Adrenal gland (tissue), 5 donors: ENCODE data around the gene SFXN5.

ENCODE experiments used
- POLR2A ChIP-seq, 2 donors: fragments of 450-650 bp; IDR thresholded peaks; one replicate each; pipeline ENCODE4 v1.6.1; 2017; ENCODE audit warnings: antibody characterized with exemption in 2 of 2, mild to moderate bottlenecking in 2 of 2, moderate library complexity in 1 of 2
- TF ChIP-seq, protein P1 (sequence below), 6 experiments: fragments of 450-650 bp in 4 of 6; fragments of 200-600 bp in 2 of 6; sonication (generic) in 1 of 6; IDR thresholded peaks; 1 replicate in 5 of 6; 2 replicates in 1 of 6; pipeline versions ENCODE4 v1.5.1 to v1.8.0; 2016 to 2021; ENCODE audit warnings: antibody characterized with exemption in 6 of 6, mild to moderate bottlenecking in 2 of 6, moderate library complexity in 1 of 6
- donor health status: DM: no; HTN: no; CAD: no.

DNA sequence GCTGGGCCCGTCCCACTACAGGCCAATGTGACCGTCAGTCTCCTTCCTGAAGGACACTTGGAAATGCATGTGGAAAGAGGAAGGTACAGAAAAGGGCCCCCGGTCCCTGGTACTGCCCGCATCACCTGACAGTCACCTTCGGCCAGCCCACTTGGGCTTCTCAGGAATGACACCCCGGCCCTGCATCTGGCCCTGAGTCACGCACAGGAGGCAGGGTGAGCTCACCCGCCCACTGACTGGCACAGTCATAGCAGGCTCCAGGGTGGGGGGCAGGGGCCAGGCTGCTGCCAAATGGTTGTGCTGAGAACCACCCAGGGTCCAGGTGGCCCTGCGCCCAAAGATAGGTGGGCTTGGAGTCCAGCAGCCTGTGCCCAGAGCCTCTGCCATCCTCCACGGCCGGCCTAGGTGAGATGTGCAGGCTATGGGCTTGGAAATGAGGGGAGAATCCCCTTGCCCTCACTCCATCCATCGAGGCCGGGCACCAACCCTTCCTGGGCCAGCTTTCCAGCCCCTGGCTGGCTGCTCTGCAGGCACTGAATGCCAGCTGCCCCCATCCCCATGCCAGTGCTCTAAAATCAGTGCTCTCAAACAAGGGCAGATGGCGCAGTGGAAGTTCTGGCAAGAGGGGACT, 140.1 kb downstream of the SFXN5 start:
- TF ChIP-seq, protein P1, sequence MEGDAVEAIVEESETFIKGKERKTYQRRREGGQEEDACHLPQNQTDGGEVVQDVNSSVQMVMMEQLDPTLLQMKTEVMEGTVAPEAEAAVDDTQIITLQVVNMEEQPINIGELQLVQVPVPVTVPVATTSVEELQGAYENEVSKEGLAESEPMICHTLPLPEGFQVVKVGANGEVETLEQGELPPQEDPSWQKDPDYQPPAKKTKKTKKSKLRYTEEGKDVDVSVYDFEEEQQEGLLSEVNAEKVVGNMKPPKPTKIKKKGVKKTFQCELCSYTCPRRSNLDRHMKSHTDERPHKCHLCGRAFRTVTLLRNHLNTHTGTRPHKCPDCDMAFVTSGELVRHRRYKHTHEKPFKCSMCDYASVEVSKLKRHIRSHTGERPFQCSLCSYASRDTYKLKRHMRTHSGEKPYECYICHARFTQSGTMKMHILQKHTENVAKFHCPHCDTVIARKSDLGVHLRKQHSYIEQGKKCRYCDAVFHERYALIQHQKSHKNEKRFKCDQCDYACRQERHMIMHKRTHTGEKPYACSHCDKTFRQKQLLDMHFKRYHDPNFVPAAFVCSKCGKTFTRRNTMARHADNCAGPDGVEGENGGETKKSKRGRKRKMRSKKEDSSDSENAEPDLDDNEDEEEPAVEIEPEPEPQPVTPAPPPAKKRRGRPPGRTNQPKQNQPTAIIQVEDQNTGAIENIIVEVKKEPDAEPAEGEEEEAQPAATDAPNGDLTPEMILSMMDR (IDR thresholded peaks at IDR 0.05) = no peak
- no peak for TF ChIP-seq POLR2A (IDR thresholded peaks at IDR 0.05)
